ENCODE results near the gene KCNE2.
"Not testable (repeated sequence)": the region's sequence is repeated elsewhere in the genome, so short reads cannot be mapped to it uniquely, and the experiment has no call there.

KCNE2 gene

GRCh38 chr21:34354836-34355235 lies 9.0 kb upstream of the KCNE2 start:
- no peak for DNase-seq

- DNase-seq, result no peak
These were observed 8.2 kb upstream of the KCNE2 start for GRCh38 chr21:34355570-34355969.

- no peak for DNase-seq
These were observed 5.9 kb upstream of the KCNE2 start for GRCh38 chr21:34357889-34358288.

GRCh38 chr21:34358866-34359265 lies 4.9 kb upstream of the KCNE2 start:
- DNase-seq, result no peak

- no peak for DNase-seq
These were observed 3.1 kb upstream of the KCNE2 start for GRCh38 chr21:34360488-34361241.

- no peak for DNase-seq
These were observed 1.7 kb upstream of the KCNE2 start for GRCh38 chr21:34362136-34362444.

GRCh38 chr21:34362670-34363069 lies 1.1 kb upstream of the KCNE2 start:
- DNase-seq, result no peak

GRCh38 chr21:34364921-34365320 lies 1.1 kb downstream of the KCNE2 start:
- DNase-seq, result no peak

- no peak for DNase-seq
These were observed 2.0 kb downstream of the KCNE2 start for GRCh38 chr21:34365809-34366208.

GRCh38 chr21:34367320-34367935 lies 3.6 kb downstream of the KCNE2 start:
- peak; percentile 30 for DNase-seq

- no peak for DNase-seq
These were observed 5.9 kb downstream of the KCNE2 start for GRCh38 chr21:34369741-34370140.

GRCh38 chr21:34372321-34372720 lies 8.5 kb downstream of the KCNE2 start:
- DNase-seq, result no peak

- DNase-seq, result not testable (repeated sequence)
These were observed 10.7 kb downstream of the KCNE2 start for GRCh38 chr21:34374462-34374861.

- DNase-seq, result not testable (repeated sequence)
These were observed 11.3 kb downstream of the KCNE2 start, which contains the start of gene SMIM11 for GRCh38 chr21:34374940-34375618. SMIM11 (plus strand) TSS chr21:34375507; CDS start chr21:34379505, 3,998 bp downstream.

GRCh38 chr21:34375619-34375972 lies 11.8 kb downstream of the KCNE2 start:
- DNase-seq, result not testable (repeated sequence)

- DNase-seq, result not testable (repeated sequence)
These were observed 19.3 kb downstream of the KCNE2 start for GRCh38 chr21:34383138-34383537.

- not testable (repeated sequence) for DNase-seq
These were observed 20.1 kb downstream of the KCNE2 start for GRCh38 chr21:34383724-34384415.

- DNase-seq, result not testable (repeated sequence)
These were observed 36.7 kb downstream of the KCNE2 start for GRCh38 chr21:34400522-34400921.

- DNase-seq, result not testable (repeated sequence)
These were observed 40.9 kb downstream of the KCNE2 start for GRCh38 chr21:34404742-34405141.

- DNase-seq, result not testable (repeated sequence)
These were observed 41.9 kb downstream of the KCNE2 start for GRCh38 chr21:34405686-34406085.

GRCh38 chr21:34406102-34406501 lies 42.3 kb downstream of the KCNE2 start:
- DNase-seq, result not testable (repeated sequence)

GRCh38 chr21:34406676-34407075 lies 42.9 kb downstream of the KCNE2 start:
- not testable (repeated sequence) for DNase-seq

GRCh38 chr21:34407294-34407693 lies 43.5 kb downstream of the KCNE2 start:
- DNase-seq, result not testable (repeated sequence)
